IPS DF 6.9 (cell line): Measurements from ENCODE around the gene PLB1.

Source experiments
- DNase-seq: peaks from one replicate; pipeline ENCODE4 v3.0.0-alpha.2; 2013; ENCODE audit warnings: low read depth, low spot score
- H3K27ac ChIP-seq: one replicate; pipeline ENCODE4 v1.5.1; 2013; ENCODE audit warnings: low read length, control low read depth
- H3K27me3 ChIP-seq: 2 replicates; pipeline ENCODE4 v1.6.1; 2013; ENCODE audit warnings: mild to moderate bottlenecking, low read length; ENCODE audit not compliant: control insufficient read depth, insufficient read depth
- H3K36me3 ChIP-seq: 2 replicates; pipeline ENCODE4 v1.6.1; 2013; ENCODE audit warnings: low read length; ENCODE audit not compliant: control insufficient read depth, insufficient read depth
- H3K4me1 ChIP-seq: 2 replicates; pipeline ENCODE4 v1.6.1; 2013; ENCODE audit warnings: low read length; ENCODE audit not compliant: control insufficient read depth, insufficient read depth
- H3K4me3 ChIP-seq: 2 replicates; pipeline ENCODE4 v1.5.1; 2013; ENCODE audit warnings: mild to moderate bottlenecking, low read length
- H3K9me3 ChIP-seq: 2 replicates; pipeline ENCODE4 v1.6.1; 2013; ENCODE audit warnings: low read length, inconsistent platforms; ENCODE audit not compliant: control insufficient read depth, insufficient read depth
- WGBS: extraction: QIAGEN DNeasy Blood & Tissue Kit; methylation state at CpG from one replicate; pipeline ENCODE4 v1.1.7; 2013; ENCODE audit warnings: mixed read lengths, missing lambda C conversion rate; ENCODE audit not compliant: insufficient read length, insufficient coverage; 5-methylcytosine and 5-hydroxymethylcytosine counted together

PLB1 gene

DNA sequence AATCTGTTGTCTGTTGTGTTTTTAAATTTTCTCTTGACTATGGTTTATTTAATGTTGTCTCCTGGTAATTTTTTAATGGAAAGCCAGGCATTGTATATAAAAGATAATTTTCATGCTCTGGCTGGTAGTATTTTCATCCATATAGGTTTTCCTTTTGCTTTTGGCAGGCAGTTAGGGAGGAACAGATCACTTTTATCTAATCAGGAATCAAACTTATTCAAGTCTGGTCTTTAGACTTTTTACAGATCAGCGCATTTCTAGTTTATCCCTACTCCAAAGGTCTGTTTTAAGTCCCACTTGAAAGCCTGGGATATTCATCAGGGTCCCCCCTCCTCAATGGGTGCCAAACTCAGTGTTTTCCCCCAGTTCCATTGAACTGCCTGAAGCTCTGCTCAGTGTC lies 17.2 kb downstream of the PLB1 start:
- WGBS = no CpG with 5 or more reads among the region's 1 CpG
- H3K4me3 ChIP-seq = no peak overlapping the region
- no peaks in the 10 kb centered on the region for H3K36me3 ChIP-seq
- H3K27ac ChIP-seq = no peak overlapping the region
- no peaks in the 10 kb centered on the region for H3K27me3 ChIP-seq
- H3K9me3 ChIP-seq = no peaks in the 10 kb centered on the region
- no peaks in the 10 kb centered on the region for H3K4me1 ChIP-seq
- DNase-seq = no peak

DNA sequence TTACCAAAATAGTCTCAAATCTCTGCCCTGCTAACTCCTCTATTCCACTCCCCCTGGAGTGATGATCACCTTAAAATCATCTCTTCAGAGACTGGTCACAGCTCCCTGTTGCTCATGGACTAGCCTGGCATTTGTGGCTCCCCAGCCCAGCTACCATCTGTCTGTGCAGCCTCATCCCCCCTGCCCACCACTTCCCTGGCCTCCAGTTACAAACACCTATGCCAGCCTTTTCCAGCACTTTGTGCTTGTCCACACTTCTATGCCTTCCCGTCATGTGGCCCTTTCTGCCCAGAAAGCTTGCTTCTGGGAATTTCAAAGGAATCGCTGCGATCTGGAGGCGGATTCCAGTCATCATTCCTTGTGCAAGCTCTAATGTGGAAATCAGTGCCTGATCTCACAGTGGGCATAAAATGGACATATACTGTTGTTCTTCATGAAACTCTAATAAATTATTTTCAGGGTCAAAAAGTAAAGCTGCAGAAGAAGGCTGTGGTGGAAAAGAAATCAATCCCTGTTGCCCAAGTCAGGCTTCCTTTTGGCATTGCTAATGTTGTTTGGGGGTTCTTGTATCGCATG lies 19.4 kb downstream of the PLB1 start:
- no peak for DNase-seq
- Histone ChIP-seq H3K9me3 (no peaks in the 10 kb centered on the region), H3K4me1 (no peaks in the 10 kb centered on the region), H3K36me3 (no peaks in the 10 kb centered on the region), H3K27me3 (no peaks in the 10 kb centered on the region), H3K27ac (no peak overlapping the region), H3K4me3 (no peak overlapping the region)
- no CpG with 5 or more reads among the region's 5 CpGs for WGBS

DNA sequence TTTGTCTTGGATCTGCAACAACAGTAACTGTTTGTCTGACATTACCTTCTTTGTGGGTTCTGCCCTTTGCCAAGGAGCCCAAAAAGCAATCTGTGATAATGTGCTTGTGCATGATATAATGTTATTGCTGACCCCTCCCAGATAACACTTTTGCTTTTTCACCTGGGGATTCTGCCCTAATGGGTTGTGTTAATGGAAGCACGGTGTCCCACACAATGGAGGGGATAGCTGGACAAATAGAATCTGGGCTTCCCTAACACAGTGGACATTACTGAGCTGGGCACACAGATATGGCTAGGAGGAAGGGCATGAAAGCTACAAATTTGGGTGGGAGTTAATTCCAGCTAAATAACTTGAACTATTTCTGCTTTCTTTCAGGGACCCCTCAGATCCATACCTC lies 20.6 kb downstream of the PLB1 start:
- DNase-seq = no peak
- H3K27me3 ChIP-seq = no peaks in the 10 kb centered on the region
- no peaks in the 10 kb centered on the region for H3K9me3 ChIP-seq
- no peaks in the 10 kb centered on the region for H3K36me3 ChIP-seq
- no peak overlapping the region for H3K4me3 ChIP-seq
- H3K27ac ChIP-seq = no peak overlapping the region
- WGBS = no CpG with 5 or more reads among the region's 1 CpG
- H3K4me1 ChIP-seq = no peaks in the 10 kb centered on the region

DNA sequence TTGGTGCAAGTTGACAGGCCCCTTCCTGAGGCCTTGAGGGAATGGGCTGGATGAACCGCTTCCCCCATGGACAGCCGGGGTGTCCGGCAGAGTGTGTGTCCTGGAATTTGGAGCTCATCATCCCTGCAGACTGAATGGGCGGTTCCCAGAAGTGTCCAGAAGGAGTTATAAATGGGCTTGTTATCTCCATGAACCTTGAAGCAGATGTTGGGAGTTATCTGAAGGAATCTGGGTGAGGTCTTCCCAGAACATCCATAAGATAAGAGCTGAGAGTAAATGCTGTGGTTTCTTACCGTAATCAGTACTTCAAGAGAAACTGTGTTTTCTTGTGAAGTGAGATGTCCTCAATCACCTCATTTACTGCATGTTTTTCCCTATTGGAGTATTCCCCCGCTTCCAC lies 21.1 kb downstream of the PLB1 start:
- H3K9me3 ChIP-seq = no peaks in the 10 kb centered on the region
- no peak for DNase-seq
- no CpG with 5 or more reads among the region's 6 CpGs for WGBS
- H3K27me3 ChIP-seq = no peaks in the 10 kb centered on the region
- no peak overlapping the region for H3K4me3 ChIP-seq
- H3K36me3 ChIP-seq = no peaks in the 10 kb centered on the region
- H3K4me1 ChIP-seq = no peaks in the 10 kb centered on the region
- no peak overlapping the region for H3K27ac ChIP-seq

DNA sequence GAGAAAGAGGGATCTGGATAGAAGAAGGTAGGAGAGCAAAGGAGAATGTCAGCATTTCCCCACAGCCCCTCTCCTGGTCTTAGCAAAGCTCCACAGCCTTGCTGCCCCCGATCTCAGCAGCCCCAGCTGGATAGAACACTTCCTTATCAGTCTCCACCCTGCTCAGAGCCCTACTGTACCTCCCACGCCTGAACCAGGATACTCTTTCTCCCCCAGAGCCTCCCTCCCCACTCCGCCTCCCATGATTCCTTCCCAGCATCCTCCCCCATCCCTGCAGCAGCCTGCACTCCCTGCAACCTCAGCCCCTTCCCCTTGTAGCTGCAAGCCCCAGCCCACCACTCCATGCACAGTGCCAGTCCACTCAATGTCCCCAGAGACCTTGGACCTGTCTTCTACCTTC lies 25.8 kb downstream of the PLB1 start:
- no peaks in the 10 kb centered on the region for H3K9me3 ChIP-seq
- no peaks in the 10 kb centered on the region for H3K4me1 ChIP-seq
- H3K36me3 ChIP-seq = no peaks in the 10 kb centered on the region
- no peaks in the 10 kb centered on the region for H3K27me3 ChIP-seq
- no CpG with 5 or more reads among the region's 3 CpGs for WGBS
- no peak overlapping the region for H3K4me3 ChIP-seq
- H3K27ac ChIP-seq = no peak overlapping the region
- no peak for DNase-seq

DNA sequence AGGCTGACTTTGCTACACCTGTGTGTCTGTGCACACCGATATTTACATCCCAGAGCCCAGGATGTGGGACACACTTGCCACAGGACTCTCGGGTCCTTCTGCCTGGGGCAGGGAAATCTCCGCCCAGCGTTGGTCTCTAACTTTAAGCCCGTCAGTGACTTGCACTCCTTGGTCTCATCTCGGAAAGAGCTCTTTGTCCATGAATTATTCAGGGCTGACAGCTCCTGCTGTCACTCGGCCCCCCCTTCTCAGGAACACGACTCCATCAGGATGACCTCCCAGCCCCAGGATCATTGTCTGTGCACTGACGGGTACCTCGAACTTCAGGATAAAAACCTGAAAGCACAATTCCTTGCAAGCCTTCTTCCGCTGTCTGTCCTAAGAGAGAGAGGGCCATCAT lies 26.6 kb downstream of the PLB1 start:
- no peak for DNase-seq
- WGBS = no CpG with 5 or more reads among the region's 11 CpGs

DNA sequence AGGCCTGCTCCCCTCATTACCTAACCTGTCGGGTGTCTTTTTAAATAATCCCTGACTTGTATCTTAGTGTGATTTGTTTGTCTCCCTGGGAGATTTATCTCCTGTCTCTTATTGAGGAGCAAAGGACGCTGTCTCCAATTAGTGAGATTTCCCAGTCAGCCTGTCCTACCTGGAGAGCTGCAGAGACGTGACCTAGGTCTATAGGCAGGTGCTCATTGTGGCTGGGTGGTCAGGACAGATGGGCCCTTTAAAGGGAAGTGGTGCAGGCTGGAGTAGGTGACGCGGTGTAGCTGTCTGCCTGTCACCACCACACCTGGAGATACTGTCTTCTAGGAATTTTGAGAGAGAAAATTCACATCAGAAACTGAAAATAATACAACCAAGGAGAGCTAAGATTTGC lies 28.0 kb downstream of the PLB1 start:
- Histone ChIP-seq H3K27ac (no peak overlapping the region), H3K27me3 (no peaks in the 10 kb centered on the region), H3K9me3 (no peaks in the 10 kb centered on the region), H3K36me3 (no peaks in the 10 kb centered on the region), H3K4me3 (no peak overlapping the region), H3K4me1 (no peaks in the 10 kb centered on the region)
- WGBS = no CpG with 5 or more reads among the region's 5 CpGs
- no peak for DNase-seq

More for the DNA sequence above, 26.6 kb downstream of the PLB1 start:
- no peak overlapping the region for H3K27ac ChIP-seq
- no peaks in the 10 kb centered on the region for H3K27me3 ChIP-seq
- no peaks in the 10 kb centered on the region for H3K9me3 ChIP-seq
- H3K4me3 ChIP-seq = no peak overlapping the region
- no peaks in the 10 kb centered on the region for H3K4me1 ChIP-seq
- no peaks in the 10 kb centered on the region for H3K36me3 ChIP-seq

DNA sequence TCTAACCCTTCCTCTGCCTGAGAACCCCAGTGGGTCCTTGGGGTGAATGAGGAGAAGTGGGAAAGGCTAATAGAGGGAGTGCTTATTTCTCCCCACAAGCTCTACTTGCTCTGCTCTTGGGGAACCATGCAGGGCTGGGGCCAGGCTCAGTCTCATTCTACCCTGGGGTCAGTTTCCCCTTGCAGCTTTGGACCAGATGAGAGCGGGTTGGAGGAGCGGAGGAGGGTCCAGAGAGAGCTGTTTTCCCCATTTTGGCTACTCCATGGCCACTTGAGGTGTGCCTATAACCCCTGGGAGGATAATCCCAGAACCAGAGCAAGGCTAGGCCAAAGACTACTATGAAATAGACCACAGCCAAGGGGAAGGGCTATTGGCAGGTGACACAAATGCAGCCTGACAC lies 29.6 kb downstream of the PLB1 start:
- H3K27me3 ChIP-seq = no peaks in the 10 kb centered on the region
- H3K4me1 ChIP-seq = no peaks in the 10 kb centered on the region
- no peaks in the 10 kb centered on the region for H3K36me3 ChIP-seq
- WGBS = no CpG with 5 or more reads among the region's 2 CpGs
- no peaks in the 10 kb centered on the region for H3K9me3 ChIP-seq
- H3K27ac ChIP-seq = no peak overlapping the region
- DNase-seq = no peak
- no peak overlapping the region for H3K4me3 ChIP-seq

DNA sequence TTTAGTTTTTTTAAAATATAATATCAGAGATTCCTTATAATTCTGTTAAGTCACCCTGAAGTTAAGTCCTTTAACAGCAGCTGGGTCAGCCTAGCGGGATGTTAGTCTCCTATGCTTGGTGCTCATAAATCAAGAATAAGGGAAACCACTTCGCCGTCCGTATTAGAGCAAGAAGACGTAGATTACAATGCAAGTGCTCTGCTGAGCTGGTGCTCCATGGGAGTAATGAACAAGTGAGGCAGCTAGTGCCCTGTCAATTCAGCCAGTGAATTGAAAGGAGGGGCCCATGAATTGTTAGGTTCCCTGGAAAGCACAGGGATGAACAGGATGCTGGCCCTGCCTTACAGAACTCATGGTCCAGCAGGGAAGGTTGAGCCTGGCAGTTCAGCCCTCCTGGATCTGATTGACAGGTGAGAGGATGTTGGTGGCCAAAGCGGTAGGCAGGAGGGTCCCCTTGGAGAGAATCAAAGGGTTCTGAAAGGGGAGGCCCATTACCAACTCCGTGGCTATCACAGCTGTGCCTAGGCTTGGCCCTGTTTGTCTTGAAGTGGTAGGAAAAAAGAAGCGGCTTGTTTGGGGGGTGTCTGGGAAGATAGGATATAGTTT lies 30.8 kb downstream of the PLB1 start:
- H3K27me3 ChIP-seq = no peaks in the 10 kb centered on the region
- no peaks in the 10 kb centered on the region for H3K4me1 ChIP-seq
- no CpG with 5 or more reads among the region's 8 CpGs for WGBS

DNA sequence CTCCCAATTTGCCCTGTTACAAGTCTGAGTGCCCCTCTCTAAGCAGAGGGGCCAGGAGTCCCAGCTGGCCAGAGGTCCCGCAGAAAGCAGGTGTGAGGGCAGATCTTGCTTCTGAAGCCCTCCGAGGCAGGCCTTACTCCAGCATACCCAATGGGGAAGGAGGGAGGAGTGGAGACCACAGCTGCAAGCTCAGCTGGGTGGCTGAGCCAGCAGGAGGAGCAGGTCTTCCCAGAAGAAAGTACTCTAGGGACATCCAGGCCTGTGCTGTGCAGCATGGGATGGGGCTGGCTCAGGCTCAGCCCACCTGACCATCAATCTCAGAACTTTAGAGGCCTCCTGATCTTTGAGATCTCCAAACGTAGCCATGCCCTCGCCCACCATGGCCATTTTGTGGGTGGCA lies 31.3 kb downstream of the PLB1 start:
- no peaks in the 10 kb centered on the region for H3K36me3 ChIP-seq
- H3K4me1 ChIP-seq = no peaks in the 10 kb centered on the region
- H3K27me3 ChIP-seq = no peaks in the 10 kb centered on the region
- H3K27ac ChIP-seq = no peak overlapping the region
- whole genome bisulfite sequencing = no CpG with 5 or more reads among the region's 4 CpGs
- DNase-seq = no peak
- H3K4me3 ChIP-seq = no peak overlapping the region
- no peaks in the 10 kb centered on the region for H3K9me3 ChIP-seq

More for the DNA sequence above, 30.8 kb downstream of the PLB1 start:
- no peak for DNase-seq
- Histone ChIP-seq H3K36me3 (no peaks in the 10 kb centered on the region), H3K27ac (no peak overlapping the region), H3K4me3 (no peak overlapping the region), H3K9me3 (no peaks in the 10 kb centered on the region)

DNA sequence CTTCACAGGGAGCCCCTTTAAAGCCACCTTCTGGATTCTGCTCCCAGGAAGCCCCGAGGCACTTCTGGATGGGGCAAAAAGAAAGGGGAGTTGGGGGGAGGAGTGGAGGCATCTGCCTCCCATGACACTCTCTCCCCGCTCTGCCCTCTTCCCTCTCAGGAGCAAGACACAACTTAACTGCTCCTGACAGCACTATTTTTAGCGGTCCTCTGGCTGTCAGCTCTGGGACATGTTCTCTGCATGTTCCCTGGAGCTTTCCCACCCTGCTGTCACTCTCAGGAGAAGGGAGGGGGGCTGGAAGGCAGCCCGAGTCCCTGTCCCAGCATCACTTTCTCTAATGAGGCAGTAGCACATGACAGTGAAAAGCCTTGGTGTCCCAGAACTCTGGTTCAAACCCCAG lies 32.3 kb downstream of the PLB1 start:
- no peaks in the 10 kb centered on the region for H3K27me3 ChIP-seq
- no peak overlapping the region for H3K4me3 ChIP-seq
- H3K9me3 ChIP-seq = no peaks in the 10 kb centered on the region
- no peaks in the 10 kb centered on the region for H3K4me1 ChIP-seq
- H3K36me3 ChIP-seq = no peaks in the 10 kb centered on the region
- H3K27ac ChIP-seq = no peak overlapping the region
- no peak for DNase-seq
- WGBS = no CpG with 5 or more reads among the region's 4 CpGs
